ENCODE results near the gene DST. TPM values are rescaled to one million over a fixed set of nuclear protein-coding genes. Genes with fewer than 3 reads are reported as not detected.

The DST gene
- total and polyA plus RNA-seq, 4 donors, result 47.2 to 578 (median 371) TPM

- H3K9me3 ChIP-seq (ENCODE audit: control insufficient read depth, low read length), result no peaks in the 10 kb centered on the region
- no peak for ATAC-seq (ENCODE audit: low FRiP score)
- DNase-seq, result no peak
- no peaks in the 10 kb centered on the region for H3K27me3 ChIP-seq (ENCODE audit: control insufficient read depth in 1 of 2, insufficient read depth in 2 of 2, low read length in 1 of 2)
- 27 to 32% methylated on average over 4 of the region's 4 CpGs for WGBS, 2 donors
- no peak overlapping the region for H3K27ac ChIP-seq (ENCODE audit: low read depth in 1 of 2, low read length in 2 of 2)
- H3K4me1 ChIP-seq (ENCODE audit: control insufficient read depth in 1 of 2, insufficient read depth in 2 of 2, low read length in 2 of 2), result peaks cover 2 to 7% of the 10 kb centered on the region in 2 donors
- H3K4me3 ChIP-seq (ENCODE audit: low read length in 2 of 2), result no peak overlapping the region
- intact Hi-C loops (cut with DNase I), result no loop called here
- peaks cover 2 to 9% of the 10 kb centered on the region in 2 donors for H3K36me3 ChIP-seq (ENCODE audit: control insufficient read depth in 1 of 2, insufficient read depth in 2 of 2, low read length in 1 of 2)
Observed at GRCh38 chr6:56529594-56530191, 113.0 kb downstream of the DST start.

GRCh38 chr6:56528412-56528841 is 114.3 kb downstream of the DST start:
- peak overlapping the region in 1 of 2 donors; percentile 43 for H3K27ac ChIP-seq (ENCODE audit: low read depth in 1 of 2, low read length in 2 of 2)

GRCh38 chr6:56527934-56528333 is 114.8 kb downstream of the DST start:
- Histone ChIP-seq H3K36me3 (ENCODE audit: control insufficient read depth in 1 of 2, insufficient read depth in 2 of 2, low read length in 1 of 2) (peaks cover 0 to 9% of the 10 kb centered on the region in 2 donors), H3K4me1 (ENCODE audit: control insufficient read depth in 1 of 2, insufficient read depth in 2 of 2, low read length in 2 of 2) (peaks cover 2 to 3% of the 10 kb centered on the region in 2 donors), H3K4me3 (ENCODE audit: low read length in 2 of 2) (no peak overlapping the region), H3K27ac (ENCODE audit: low read depth in 1 of 2, low read length in 2 of 2) (peak overlapping the region in 1 of 2 donors; percentile 43), H3K9me3 (ENCODE audit: control insufficient read depth, low read length) (no peaks in the 10 kb centered on the region), H3K27me3 (ENCODE audit: control insufficient read depth in 1 of 2, insufficient read depth in 2 of 2, low read length in 1 of 2) (no peaks in the 10 kb centered on the region)
- intact Hi-C loops (cut with DNase I), result no loop called here
- no peak for DNase-seq
- no peak for ATAC-seq (ENCODE audit: low FRiP score)

More at GRCh38 chr6:56528412-56528841, 114.3 kb downstream of the DST start:
- DNase-seq (no peak), ATAC-seq (ENCODE audit: low FRiP score) (no peak)
- Histone ChIP-seq H3K27me3 (ENCODE audit: control insufficient read depth in 1 of 2, insufficient read depth in 2 of 2, low read length in 1 of 2) (no peaks in the 10 kb centered on the region), H3K4me3 (ENCODE audit: low read length in 2 of 2) (no peak overlapping the region), H3K4me1 (ENCODE audit: control insufficient read depth in 1 of 2, insufficient read depth in 2 of 2, low read length in 2 of 2) (peaks cover 2 to 3% of the 10 kb centered on the region in 2 donors), H3K9me3 (ENCODE audit: control insufficient read depth, low read length) (no peaks in the 10 kb centered on the region), H3K36me3 (ENCODE audit: control insufficient read depth in 1 of 2, insufficient read depth in 2 of 2, low read length in 1 of 2) (peaks cover 0 to 9% of the 10 kb centered on the region in 2 donors)
- intact Hi-C loops (cut with DNase I), result no loop called here
- WGBS, 2 donors, result 53 to 67% methylated on average over 3 of the region's 3 CpGs

GRCh38 chr6:56526860-56527544 is 115.7 kb downstream of the DST start:
- Histone ChIP-seq H3K4me3 (ENCODE audit: low read length in 2 of 2) (no peak overlapping the region), H3K9me3 (ENCODE audit: control insufficient read depth, low read length) (no peaks in the 10 kb centered on the region), H3K27me3 (ENCODE audit: control insufficient read depth in 1 of 2, insufficient read depth in 2 of 2, low read length in 1 of 2) (no peaks in the 10 kb centered on the region), H3K4me1 (ENCODE audit: control insufficient read depth in 1 of 2, insufficient read depth in 2 of 2, low read length in 2 of 2) (peaks cover 2 to 5% of the 10 kb centered on the region in 2 donors), H3K36me3 (ENCODE audit: control insufficient read depth in 1 of 2, insufficient read depth in 2 of 2, low read length in 1 of 2) (peaks cover 0 to 9% of the 10 kb centered on the region in 2 donors), H3K27ac (ENCODE audit: low read depth in 1 of 2, low read length in 2 of 2) (no peak overlapping the region)
- 17 to 19% methylated on average over 1 of the region's 1 CpG for WGBS, 2 donors
- no peak for DNase-seq
- intact Hi-C loops (cut with DNase I), result no loop called here
- ATAC-seq (ENCODE audit: low FRiP score), result no peak

GRCh38 chr6:56525974-56526789 is 116.5 kb downstream of the DST start:
- intact Hi-C loops (cut with DNase I), result no loop called here
- Histone ChIP-seq H3K27me3 (ENCODE audit: control insufficient read depth in 1 of 2, insufficient read depth in 2 of 2, low read length in 1 of 2) (no peaks in the 10 kb centered on the region), H3K27ac (ENCODE audit: low read depth in 1 of 2, low read length in 2 of 2) (peak overlapping the region; percentile 39 to 42), H3K9me3 (ENCODE audit: control insufficient read depth, low read length) (no peaks in the 10 kb centered on the region), H3K4me1 (ENCODE audit: control insufficient read depth in 1 of 2, insufficient read depth in 2 of 2, low read length in 2 of 2) (peaks cover 0 to 5% of the 10 kb centered on the region in 2 donors), H3K4me3 (ENCODE audit: low read length in 2 of 2) (no peak overlapping the region), H3K36me3 (ENCODE audit: control insufficient read depth in 1 of 2, insufficient read depth in 2 of 2, low read length in 1 of 2) (peaks cover 0 to 4% of the 10 kb centered on the region in 2 donors)
- ATAC-seq (ENCODE audit: low FRiP score), result peak; percentile 13
- DNase-seq, result no peak
- 64 to 66% methylated on average over 11 of the region's 11 CpGs for WGBS, 2 donors

- no peak overlapping the region for H3K4me3 ChIP-seq (ENCODE audit: low read length in 2 of 2)
- DNase-seq, result no peak
- peaks cover 0 to 4% of the 10 kb centered on the region in 2 donors for H3K36me3 ChIP-seq (ENCODE audit: control insufficient read depth in 1 of 2, insufficient read depth in 2 of 2, low read length in 1 of 2)
- peaks cover 0 to 5% of the 10 kb centered on the region in 2 donors for H3K4me1 ChIP-seq (ENCODE audit: control insufficient read depth in 1 of 2, insufficient read depth in 2 of 2, low read length in 2 of 2)
- H3K27ac ChIP-seq (ENCODE audit: low read depth in 1 of 2, low read length in 2 of 2), result peak overlapping the region; percentile 57 to 96
- peak; percentile 91 for ATAC-seq (ENCODE audit: low FRiP score)
- no peaks in the 10 kb centered on the region for H3K27me3 ChIP-seq (ENCODE audit: control insufficient read depth in 1 of 2, insufficient read depth in 2 of 2, low read length in 1 of 2)
- intact Hi-C loops (cut with DNase I), result no loop called here
- H3K9me3 ChIP-seq (ENCODE audit: control insufficient read depth, low read length), result no peaks in the 10 kb centered on the region
- WGBS, 2 donors, result 1 to 4% methylated on average over 4 of the region's 4 CpGs
Observed at GRCh38 chr6:56524891-56525703, 117.6 kb downstream of the DST start.

- WGBS, 2 donors, result 92 to 97% methylated on average over 3 of the region's 3 CpGs
- peaks cover 0 to 2% of the 10 kb centered on the region in 2 donors for H3K4me1 ChIP-seq (ENCODE audit: control insufficient read depth in 1 of 2, insufficient read depth in 2 of 2, low read length in 2 of 2)
- DNase-seq, result no peak
- intact Hi-C loops (cut with DNase I), result no loop called here
- peaks cover 0 to 4% of the 10 kb centered on the region in 2 donors for H3K36me3 ChIP-seq (ENCODE audit: control insufficient read depth in 1 of 2, insufficient read depth in 2 of 2, low read length in 1 of 2)
- H3K9me3 ChIP-seq (ENCODE audit: control insufficient read depth, low read length), result no peaks in the 10 kb centered on the region
- no peak overlapping the region for H3K4me3 ChIP-seq (ENCODE audit: low read length in 2 of 2)
- peak overlapping the region in 1 of 2 donors; percentile 5 for H3K27ac ChIP-seq (ENCODE audit: low read depth in 1 of 2, low read length in 2 of 2)
- no peaks in the 10 kb centered on the region for H3K27me3 ChIP-seq (ENCODE audit: control insufficient read depth in 1 of 2, insufficient read depth in 2 of 2, low read length in 1 of 2)
- no peak for ATAC-seq (ENCODE audit: low FRiP score)
Observed at GRCh38 chr6:56522495-56523270, 120.0 kb downstream of the DST start.
